GM12892 (cell line): ENCODE results near the gene EGR4.

Experiments
- DNase-seq: peaks from one replicate; pipeline ENCODE4 v3.0.0; 2011; ENCODE audit not compliant: insufficient read length
- FAIRE-seq: peaks from 2 replicates; lab custom pipeline; 2011; peaks lifted over from hg19 to GRCh38; lab: Jason Lieb, UNC
- POLR2A ChIP-seq: IDR thresholded peaks from 2 replicates; pipeline ENCODE4 v1.6.1; 2011; ENCODE audit warnings: low read depth, low read length, control low read depth
- POLR2AphosphoS5 ChIP-seq: IDR thresholded peaks from 2 replicates; pipeline ENCODE4 v1.6.1; 2011; ENCODE audit warnings: low read depth, low read length, control low read depth
- TAF1 ChIP-seq: IDR thresholded peaks from 2 replicates; pipeline ENCODE4 v1.6.1; 2011; ENCODE audit warnings: low read depth, mild to moderate bottlenecking, control low read depth, low read length, borderline replicate concordance

Gene EGR4

DNA sequence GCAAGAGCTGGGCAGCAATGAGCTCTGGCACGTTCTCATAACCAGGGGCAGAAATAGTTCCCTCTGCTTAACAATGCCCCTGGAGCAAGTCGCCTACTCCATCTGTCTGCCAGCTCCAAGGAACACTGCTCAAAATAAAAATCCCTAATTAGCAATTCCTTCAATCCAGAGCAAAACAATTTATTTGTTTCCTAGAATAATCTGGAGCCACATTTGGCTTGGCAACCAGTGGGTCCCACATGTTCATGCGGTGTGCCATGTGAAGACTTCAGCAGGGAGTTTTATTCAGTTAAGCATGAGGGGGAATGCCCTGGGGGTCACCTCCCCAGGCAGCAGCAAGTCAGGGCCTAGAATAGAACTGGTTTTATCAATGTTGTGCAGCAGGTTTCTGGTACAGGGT is 7.6 kb upstream of the EGR4 start:
- DNase-seq (no peak), FAIRE-seq (no peak)
- TF ChIP-seq TAF1, result no peak

DNA sequence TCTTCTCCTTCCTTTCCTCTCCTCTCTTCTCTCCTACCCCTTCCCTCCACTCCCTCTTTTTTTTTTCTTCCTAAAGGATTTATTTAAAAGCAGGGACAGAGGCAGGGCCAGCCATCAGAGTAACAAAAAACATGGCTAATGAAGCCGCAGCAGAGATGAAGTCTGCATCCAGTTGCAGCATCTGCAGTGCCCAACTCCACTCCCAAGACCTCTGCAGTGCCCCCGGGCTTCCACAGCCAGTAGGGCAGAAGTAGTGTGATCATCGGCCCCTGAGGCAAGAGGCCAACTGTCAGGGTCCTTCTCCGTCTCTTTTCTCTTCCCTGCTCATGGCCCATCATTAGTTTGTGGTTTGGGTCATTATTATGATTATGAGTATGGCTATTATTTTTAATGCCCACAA is 4.2 kb upstream of the EGR4 start:
- no peak for TF ChIP-seq TAF1
- TF ChIP-seq POLR2AphosphoS5, result no peak
- TF ChIP-seq POLR2A, result no peak
- DNase-seq (no peak), FAIRE-seq (no peak)

- FAIRE-seq (no peak), DNase-seq (no peak)
- TF ChIP-seq POLR2A (no peak), POLR2AphosphoS5 (no peak), TAF1 (no peak)
Measured at GRCh38 chr2:73297151-73297559, 3.8 kb upstream of the EGR4 start.

DNA sequence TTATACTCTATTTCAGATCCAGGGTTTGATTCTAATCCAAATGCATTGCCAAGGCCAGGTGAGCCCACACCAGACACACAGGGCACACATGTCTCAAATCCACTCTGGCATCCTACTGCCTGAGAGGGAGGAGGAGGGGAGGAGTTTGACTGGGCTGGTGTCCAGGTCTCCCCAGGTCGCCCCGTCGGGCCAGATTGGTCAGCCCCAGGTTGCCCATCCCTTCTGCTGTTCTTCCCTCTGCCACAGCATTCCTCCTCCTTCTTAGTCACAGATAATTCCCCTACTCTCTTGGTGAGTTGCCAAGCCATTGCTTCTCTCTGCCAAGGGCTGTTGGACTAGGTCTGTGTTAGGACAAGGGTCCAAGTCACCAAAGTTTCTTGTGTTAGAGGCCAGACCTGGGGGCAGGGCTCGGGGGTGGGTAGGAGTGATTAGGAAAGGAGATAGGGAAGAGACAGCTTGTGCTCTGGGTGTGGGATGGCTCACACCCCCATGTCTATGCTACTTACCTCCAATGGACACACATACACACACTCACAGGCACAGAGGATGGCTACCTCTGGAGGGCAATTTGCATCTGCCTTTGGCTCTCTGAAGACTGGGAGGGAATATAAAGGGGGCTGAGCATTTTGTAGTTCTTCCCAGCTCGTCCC is 2.5 kb upstream of the EGR4 start:
- TF ChIP-seq POLR2AphosphoS5, result no peak
- TF ChIP-seq TAF1, result no peak
- no peak for TF ChIP-seq POLR2A
- FAIRE-seq (no peak), DNase-seq (no peak)

DNA sequence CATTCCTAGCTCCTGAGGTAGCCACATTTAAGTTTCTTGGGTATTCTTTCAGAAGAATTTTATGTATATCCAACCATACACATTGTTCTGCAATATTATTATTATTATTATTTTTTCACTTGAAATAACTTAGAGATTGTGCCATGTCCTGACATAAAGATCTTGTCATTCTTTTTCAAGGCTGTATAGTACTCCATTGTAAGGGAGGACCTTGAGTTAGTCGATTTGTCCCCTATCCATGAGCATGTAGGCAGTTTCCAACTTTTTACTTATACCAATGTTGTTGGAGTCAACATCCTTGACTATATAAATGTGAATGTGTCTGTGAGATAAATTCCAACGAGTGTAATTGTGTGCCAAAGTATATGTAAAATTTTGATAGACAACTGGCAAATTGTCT is 891 bp upstream of the EGR4 start:
- no peak for FAIRE-seq
- TF ChIP-seq POLR2AphosphoS5, result no peak
- TF ChIP-seq POLR2A, result no peak
- no peak for TF ChIP-seq TAF1

GRCh38 chr2:73292906-73293533 is 328 bp downstream of the EGR4 start:
- peak; percentile 27 for DNase-seq
- TF ChIP-seq TAF1, result no peak
- no peak for TF ChIP-seq POLR2A
- no peak for TF ChIP-seq POLR2AphosphoS5
- FAIRE-seq, result no peak

More for the DNA sequence above, 891 bp upstream of the EGR4 start:
- no peak for DNase-seq

GRCh38 chr2:73292316-73292905 is 937 bp downstream of the EGR4 start:
- FAIRE-seq (no peak), DNase-seq (no peak)
- TF ChIP-seq POLR2A, result no peak
- no peak for TF ChIP-seq POLR2AphosphoS5
- TF ChIP-seq TAF1, result no peak

- TF ChIP-seq TAF1 (no peak), POLR2AphosphoS5 (no peak), POLR2A (no peak)
- FAIRE-seq, result no peak
- DNase-seq, result no peak
Measured at GRCh38 chr2:73291461-73292315, 1.7 kb downstream of the EGR4 start.

DNA sequence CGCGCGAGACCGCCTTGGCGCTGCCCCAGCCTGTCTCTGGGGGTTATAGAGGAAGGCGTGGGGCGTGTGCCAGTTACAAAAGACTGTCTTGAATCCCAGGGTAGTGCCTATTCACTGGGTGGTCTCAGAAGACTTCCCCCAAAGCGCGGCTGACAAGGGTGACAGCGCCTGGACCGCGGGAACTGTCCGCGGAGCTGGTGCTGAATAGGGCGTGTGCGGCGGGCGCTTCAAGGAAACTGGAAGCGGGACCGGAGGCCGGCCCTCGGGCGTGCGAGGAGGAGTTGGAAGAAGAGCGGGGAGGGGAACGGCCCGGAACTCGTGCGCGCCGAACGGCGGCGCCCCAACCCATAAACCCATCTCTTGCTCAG is 2.3 kb downstream of the EGR4 start:
- FAIRE-seq (no peak), DNase-seq (peak; percentile 51)
- TF ChIP-seq POLR2A (no peak), POLR2AphosphoS5 (no peak), TAF1 (no peak)

- TF ChIP-seq POLR2AphosphoS5 (no peak), TAF1 (no peak), POLR2A (no peak)
- no peak for DNase-seq
- peak; percentile 77 for FAIRE-seq
Measured at GRCh38 chr2:73290049-73290839, 3.1 kb downstream of the EGR4 start.
